SK-N-SH (cell line): ENCODE measurements around the gene KCNQ2.

Experiments used
- MXI1 ChIP-seq: IDR thresholded peaks from 2 replicates; pipeline ENCODE4 v1.6.1; 2012; ENCODE audit warnings: mild to moderate bottlenecking, low read depth, low read length, improper control_type of control experiment
- NFIC ChIP-seq: IDR thresholded peaks from 2 replicates; pipeline ENCODE4 v1.4.0; 2012; ENCODE audit warnings: borderline replicate concordance
- NRF1 ChIP-seq: IDR thresholded peaks from 2 replicates; pipeline ENCODE4 v1.6.1; 2012; ENCODE audit warnings: low read depth, mild to moderate bottlenecking, low read length
- RAD21 ChIP-seq: IDR thresholded peaks from 2 replicates; pipeline ENCODE4 v1.6.1; 2012; ENCODE audit warnings: mild to moderate bottlenecking, low read length
- TF ChIP-seq, protein P1 (sequence below): fragments of 200-600 bp; sonication (generic); IDR thresholded peaks from 2 replicates; pipeline ENCODE4 v1.6.1; 2017; ENCODE audit warnings: antibody characterized with exemption, mild to moderate bottlenecking, moderate library complexity

DNA sequence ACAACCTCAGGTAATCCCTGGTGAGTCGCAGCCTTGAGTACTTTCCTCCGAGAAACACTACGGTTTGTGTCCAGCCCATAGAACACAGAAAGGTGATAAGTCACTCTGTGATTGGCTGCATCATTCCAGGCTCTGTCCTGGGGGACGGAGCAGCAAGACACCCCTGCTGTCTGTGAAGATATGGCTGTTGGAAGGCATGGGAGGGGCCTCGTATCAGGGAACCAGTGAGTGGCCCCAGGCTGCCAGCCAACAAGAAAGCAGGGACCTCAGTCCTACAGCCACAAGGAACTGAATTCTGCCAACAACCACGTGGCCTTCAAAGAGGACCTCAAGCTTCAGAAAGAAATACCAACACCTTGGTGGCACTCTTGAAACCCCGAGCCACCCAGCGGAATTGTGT, 32.8 kb upstream of the KCNQ2 start:
- TF ChIP-seq, protein P1, sequence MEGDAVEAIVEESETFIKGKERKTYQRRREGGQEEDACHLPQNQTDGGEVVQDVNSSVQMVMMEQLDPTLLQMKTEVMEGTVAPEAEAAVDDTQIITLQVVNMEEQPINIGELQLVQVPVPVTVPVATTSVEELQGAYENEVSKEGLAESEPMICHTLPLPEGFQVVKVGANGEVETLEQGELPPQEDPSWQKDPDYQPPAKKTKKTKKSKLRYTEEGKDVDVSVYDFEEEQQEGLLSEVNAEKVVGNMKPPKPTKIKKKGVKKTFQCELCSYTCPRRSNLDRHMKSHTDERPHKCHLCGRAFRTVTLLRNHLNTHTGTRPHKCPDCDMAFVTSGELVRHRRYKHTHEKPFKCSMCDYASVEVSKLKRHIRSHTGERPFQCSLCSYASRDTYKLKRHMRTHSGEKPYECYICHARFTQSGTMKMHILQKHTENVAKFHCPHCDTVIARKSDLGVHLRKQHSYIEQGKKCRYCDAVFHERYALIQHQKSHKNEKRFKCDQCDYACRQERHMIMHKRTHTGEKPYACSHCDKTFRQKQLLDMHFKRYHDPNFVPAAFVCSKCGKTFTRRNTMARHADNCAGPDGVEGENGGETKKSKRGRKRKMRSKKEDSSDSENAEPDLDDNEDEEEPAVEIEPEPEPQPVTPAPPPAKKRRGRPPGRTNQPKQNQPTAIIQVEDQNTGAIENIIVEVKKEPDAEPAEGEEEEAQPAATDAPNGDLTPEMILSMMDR, result no peak
- TF ChIP-seq RAD21, result no peak
- no peak for TF ChIP-seq NFIC
- TF ChIP-seq NRF1, result no peak
- no peak for TF ChIP-seq MXI1
